ENCODE data around the gene RFESD. TPM values are rescaled to one million over a fixed set of nuclear protein-coding genes. Genes with fewer than 3 reads are reported as not detected.

Gene RFESD
- polyA plus RNA-seq, 1 donor = 5.0 TPM

Other genes starting within 250 kb of the RFESD start
- gene SKIC3, start 91.8 kb upstream of the RFESD start, polyA plus RNA-seq (ENCODE audit: insufficient read length) = 114 TPM
- 16.0 TPM for gene ARSK, start 91.7 kb upstream of the RFESD start, polyA plus RNA-seq (ENCODE audit: insufficient read length)
- gene GPR150, start 26.7 kb upstream of the RFESD start, polyA plus RNA-seq (ENCODE audit: insufficient read length) = 0.07 TPM
- 2.4 TPM for gene SPATA9, start 36.2 kb downstream of the RFESD start, polyA plus RNA-seq (ENCODE audit: insufficient read length)
- 78.0 TPM for gene RHOBTB3, start 84.6 kb downstream of the RFESD start, polyA plus RNA-seq (ENCODE audit: insufficient read length)
- 59.1 TPM for gene GLRX, start 175.9 kb downstream of the RFESD start, polyA plus RNA-seq (ENCODE audit: insufficient read length)